HG03460 (cell line): ENCODE results near the gene HSPA1B.
"Not testable (repeated sequence)": the region's sequence is repeated elsewhere in the genome, so short reads cannot be mapped to it uniquely, and the experiment has no call there.

Experiments used
- ATAC-seq: cut with Tn5 transposase; IDR thresholded peaks from one replicate; pipeline ENCODE4 v1.9.1; 2021; ENCODE audit not compliant: unreplicated experiment

The HSPA1B gene

GRCh38 chr6:31825553-31825952 lies 2.0 kb upstream of the HSPA1B start:
- ATAC-seq = no peak

DNA sequence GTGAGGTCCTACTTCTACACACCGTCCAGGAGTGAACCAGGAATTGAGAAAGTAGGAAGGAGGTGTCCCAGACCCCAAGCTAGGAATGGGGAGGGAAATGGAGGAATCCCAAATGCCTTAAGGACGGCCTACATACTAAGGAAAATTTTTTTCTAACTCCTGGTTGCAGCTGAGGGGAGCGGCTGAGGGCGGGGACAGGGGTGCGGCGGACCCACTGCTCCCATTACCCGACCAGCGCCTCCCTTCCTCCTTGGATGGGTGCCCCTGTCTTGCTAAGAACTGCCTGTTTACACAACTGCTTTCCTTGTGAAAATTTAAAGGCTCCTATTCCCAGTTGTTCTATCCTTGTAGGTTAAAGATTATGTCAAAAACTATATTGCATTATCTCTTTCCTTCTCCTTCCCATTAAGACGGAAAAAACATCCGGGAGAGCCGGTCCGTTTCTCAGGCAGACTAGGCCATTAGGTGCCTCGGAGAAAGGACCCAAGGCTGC lies 699 bp upstream of the HSPA1B start:
- no peak for ATAC-seq

- ATAC-seq = no peak
Observed at GRCh38 chr6:31829633-31830283, 2.2 kb downstream of the HSPA1B start.

DNA sequence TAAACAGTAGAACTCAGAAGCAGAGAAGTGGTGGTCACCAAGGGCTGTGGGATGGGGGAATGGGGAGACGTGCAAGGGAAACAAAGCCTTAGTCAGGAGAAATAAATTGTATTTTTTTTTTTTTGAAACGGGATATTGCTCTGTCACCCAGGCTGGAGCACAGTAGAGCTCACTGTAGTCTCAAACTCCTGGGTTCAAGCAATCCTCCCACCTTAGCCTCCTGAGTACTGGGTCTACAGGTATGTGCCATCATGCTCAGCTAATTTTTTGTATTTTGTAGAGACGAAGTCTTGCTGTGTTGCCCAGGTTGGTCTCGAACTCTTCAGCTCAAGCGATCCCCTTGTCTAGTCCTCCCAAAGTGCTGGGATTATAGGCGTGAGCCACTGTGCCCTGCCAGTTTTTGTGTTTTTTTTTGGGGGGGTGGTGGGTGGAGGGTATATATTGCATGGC lies 3.4 kb downstream of the HSPA1B start:
- ATAC-seq = no peak

DNA sequence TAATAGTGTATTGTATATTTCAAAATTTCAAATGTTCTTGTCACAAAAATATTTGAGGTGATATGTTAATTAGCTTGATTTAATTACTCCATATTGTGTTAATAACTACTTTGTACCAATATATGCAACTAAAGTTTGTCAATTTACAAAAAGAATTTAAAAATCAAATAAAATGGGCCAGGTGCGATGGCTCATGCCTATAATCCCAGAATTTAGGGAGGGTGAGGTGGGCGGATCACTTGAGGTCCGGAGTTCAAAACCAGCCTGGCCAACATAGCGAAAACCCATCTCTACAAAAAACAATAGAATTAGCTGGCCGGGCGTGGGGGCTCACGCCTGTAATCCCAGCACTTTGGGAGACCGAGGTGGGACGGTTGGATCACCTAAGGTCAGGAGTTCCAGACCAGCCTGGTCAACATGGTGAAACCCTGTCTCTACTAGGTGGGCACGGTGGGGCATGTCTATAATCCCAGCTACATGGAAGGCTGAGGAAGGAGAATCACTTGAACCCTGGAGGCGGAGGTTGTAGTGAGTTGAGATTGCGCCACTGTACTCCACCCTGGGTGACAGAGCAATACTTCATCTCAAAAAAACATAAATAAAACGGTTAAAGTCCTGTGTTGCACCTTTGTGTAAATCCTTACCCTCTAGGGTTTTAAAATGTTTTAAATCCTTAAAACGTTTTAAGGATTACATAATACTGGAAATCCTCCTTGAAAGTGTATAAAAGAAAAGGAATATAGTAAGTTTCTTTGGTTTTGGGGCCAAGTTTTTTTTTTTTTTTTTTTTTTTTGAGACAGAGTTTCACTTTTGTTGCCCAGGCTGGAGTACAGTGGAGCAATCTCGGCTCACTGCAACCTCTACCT lies 4.0 kb downstream of the HSPA1B start:
- no peak for ATAC-seq

- ATAC-seq = no peak
Observed at GRCh38 chr6:31834367-31835250, 7.1 kb downstream of the HSPA1B start.

GRCh38 chr6:31836047-31836473 lies 8.5 kb downstream of the HSPA1B start:
- no peak for ATAC-seq

DNA sequence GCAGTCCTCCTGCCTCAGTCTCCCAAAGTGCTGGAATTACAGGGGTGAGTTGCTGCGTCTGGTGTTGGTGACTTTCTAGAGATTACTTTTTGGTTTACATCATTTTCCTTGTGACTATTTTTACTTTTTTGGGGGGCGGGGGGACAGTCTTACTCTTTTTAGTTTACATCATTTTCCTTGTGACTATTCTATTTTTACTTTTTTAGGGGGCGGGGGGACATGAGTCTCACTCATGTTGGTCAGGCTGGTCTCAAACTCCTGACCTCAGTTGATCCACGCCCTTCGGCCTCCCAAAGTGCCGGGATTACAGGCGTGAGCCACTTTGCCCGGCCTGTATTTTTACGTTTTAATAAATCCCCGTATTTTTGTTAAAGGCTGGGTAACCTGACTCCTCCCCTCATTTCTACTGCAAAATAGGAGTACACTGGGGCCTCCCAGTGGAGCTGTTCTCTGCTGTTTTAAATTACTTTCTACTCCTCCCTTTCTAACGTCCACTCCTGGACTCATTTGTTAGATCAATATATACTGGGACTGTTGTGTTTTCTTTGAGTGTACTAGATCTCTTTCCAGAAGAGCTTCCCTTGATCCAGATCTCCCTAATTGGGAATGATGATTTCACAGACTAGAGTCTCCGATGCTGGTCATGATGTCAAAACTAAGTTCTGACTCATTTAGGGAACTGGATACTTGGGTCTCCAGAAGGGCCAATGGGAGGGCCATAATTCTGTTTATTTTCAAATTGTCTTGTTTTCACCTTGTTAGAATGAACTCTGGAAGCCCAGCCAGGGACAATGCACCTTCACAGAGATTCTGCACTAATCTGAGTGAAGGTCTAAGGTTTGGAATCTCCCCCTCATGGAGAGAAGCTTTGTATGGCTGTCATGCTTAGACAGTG lies 9.2 kb downstream of the HSPA1B start:
- ATAC-seq = no peak

DNA sequence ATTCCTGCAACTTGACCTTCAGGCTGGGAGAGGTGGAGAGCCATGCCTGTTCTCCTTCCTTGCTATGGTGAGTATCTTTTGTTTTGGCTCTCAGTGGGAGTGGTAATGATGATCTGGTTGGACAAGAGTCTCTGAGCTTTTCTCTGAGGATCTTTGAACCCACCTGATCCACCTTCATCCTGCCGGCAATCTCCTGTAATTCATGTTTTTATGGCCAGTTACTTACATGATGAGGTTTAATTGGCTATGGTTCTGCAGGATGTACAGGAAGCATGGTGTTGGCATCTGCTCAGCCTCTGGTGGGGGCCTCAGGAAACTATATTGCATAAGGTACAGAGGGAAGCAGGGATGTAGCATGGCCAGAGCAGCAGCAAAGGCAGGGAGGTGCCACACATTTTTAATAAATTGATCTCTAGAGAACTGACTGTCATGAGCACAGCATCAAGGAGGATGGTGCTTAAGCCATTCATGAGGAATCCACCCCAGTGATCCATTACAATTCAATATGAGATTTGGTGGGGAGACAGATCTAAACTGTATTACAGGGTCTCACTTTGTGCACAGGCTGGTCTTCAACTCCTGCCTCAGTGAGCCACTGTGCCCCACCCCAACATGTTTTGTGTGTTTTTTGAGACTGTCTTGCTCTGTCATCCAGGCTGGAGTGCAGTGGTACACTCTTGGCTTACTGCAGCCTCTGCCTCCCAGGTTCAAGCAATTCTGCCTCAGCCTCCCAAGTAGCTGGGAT lies 10.0 kb downstream of the HSPA1B start:
- ATAC-seq = no peak

- ATAC-seq = not testable (repeated sequence)
Observed at GRCh38 chr6:31838114-31838553, 10.6 kb downstream of the HSPA1B start.

DNA sequence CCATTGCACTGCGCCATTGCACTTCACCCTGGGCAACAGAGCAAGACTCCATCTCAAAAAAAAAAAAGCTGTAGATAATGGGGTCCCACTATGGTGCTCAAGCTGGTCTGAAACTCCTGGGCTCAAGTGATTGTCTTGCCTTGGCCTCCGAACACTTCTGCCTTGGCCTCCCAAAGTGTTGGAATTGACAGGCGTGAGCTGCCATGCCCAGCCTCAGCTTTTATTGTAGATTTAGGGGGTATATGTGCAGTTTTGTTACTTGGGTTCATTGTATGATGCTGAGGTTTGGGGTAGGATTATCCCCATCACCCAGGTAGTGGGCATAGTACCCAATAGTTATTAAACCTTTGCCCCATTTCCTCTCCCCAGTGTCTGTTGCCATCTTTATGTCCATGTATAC lies 11.4 kb downstream of the HSPA1B start:
- no peak for ATAC-seq

- ATAC-seq = not testable (repeated sequence)
Observed at GRCh38 chr6:31839779-31840126, 12.2 kb downstream of the HSPA1B start.

- ATAC-seq = no peak
Observed at GRCh38 chr6:31842053-31842452, 14.5 kb downstream of the HSPA1B start.

- no peak for ATAC-seq
Observed at GRCh38 chr6:31844507-31844906, 17.0 kb downstream of the HSPA1B start.

DNA sequence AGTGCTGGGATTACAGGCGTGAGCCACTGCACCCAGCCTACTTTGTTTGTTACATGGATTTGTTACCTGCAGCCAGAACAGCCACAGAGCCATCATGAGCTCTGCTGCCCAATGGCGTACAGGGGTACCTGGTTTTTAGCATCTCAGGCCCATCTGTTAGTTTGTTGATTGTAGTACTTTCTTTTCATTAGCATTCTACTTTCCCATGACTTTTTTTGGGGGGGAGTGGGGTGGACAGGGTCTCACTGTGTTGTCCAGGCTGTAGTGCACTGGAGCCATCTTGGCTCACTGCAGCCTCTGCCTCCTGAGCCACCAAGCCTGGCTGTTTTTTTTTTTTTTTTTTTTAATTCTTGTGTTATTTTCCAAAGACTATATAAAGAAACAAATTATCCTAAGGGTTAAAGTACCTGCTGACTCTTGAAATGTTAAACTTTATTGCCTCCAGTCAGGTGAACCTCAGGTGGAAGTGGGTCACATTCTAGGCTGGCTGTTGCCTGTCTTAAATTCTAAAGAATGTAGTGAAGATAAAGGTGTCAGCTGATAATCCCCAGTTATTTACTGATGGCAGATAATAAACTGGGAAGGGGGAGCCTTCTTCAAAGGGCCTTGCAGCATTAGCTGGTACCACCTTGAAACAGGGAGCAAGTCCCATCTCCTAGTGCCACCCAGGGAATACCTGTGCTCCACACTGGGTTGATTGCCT lies 19.9 kb downstream of the HSPA1B start:
- no peak for ATAC-seq

GRCh38 chr6:31850765-31851484 lies 23.4 kb downstream of the HSPA1B start:
- ATAC-seq = no peak

DNA sequence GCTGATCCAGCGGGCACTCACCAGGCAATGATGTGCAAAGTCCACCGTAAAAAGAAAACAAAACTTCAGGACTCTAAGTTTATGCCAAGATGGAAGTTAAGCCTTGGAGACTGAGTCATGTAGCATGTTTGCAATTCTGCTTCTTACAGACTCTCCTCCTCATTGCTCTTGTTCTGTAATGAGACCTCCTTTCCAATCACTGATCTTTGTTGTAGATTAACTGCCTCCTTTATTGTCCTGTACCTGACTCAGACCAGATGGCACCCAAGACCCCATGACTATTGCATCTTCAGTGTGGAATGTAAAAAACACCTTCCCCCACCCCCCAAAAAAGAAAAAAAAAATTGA lies 23.9 kb downstream of the HSPA1B start:
- no peak for ATAC-seq

DNA sequence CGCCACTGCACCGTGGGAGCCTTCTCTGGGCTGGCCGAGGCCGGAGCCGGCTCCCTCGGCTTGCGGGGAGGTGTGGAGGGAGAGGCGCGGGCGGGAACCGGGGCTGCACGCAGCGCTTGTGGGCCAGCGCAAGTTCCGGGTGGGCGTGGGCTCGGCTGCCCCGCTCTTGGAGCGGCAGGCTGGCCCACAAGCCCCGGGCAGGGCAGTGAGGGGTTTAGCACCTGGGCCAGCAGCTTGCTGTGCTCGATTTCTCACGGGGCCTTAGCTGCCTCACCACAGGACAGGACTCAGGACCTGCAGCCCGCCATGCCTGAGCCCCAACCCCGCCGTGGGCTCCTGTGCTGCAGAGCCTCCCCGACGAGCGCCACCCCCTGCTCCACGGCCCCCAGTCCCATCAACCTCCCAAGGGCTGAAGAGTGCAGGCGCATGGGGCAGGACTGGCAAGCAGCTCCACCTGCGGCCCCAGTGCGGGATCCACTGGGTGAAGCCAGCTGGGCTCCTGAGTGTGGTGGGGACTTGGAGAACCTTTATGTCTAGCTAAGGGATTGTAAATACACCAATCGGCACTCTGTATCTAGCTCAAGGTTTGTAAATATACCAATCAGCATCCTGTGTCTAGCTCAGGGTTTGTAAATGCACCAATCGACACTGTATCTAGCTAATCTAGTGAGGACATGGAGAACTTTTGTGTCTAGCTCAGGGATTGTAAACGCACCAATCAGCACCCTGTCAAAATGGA lies 24.6 kb downstream of the HSPA1B start:
- not testable (repeated sequence) for ATAC-seq
